Measurements from ENCODE around the gene ZNF556.

The ZNF556 gene

GRCh38 chr19:2845107-2845506 is 22.0 kb upstream of the ZNF556 start:
- peaks cover 5 to 15% (median 15%) of the 10 kb centered on the region in 4 experiments for H3K4me1 ChIP-seq (ENCODE audit: control extremely low read depth in 1 of 4, control insufficient read depth in 4 of 4, insufficient read depth in 4 of 4, low read length in 3 of 4)
- ChIA-PET CTCF (no interaction called here), POLR2A (no interaction called here)
- H3K27ac ChIP-seq (ENCODE audit: insufficient read depth in 1 of 2, low read depth in 1 of 2, low read length in 2 of 2, poor library complexity in 1 of 2, severe bottlenecking in 2 of 2) = no peak overlapping the region
- H3K4me3 ChIP-seq (ENCODE audit: control insufficient read depth in 1 of 7, extremely low read depth in 1 of 7, insufficient read depth in 4 of 7, low read depth in 2 of 7, low read length in 6 of 7) = no peak overlapping the region
- H3K27me3 ChIP-seq (replicated peaks in 2 of 5; ENCODE audit: control insufficient read depth in 4 of 5, insufficient read depth in 5 of 5, low read length in 4 of 5) = no peaks in the 10 kb centered on the region
- no peak for DNase-seq
- H3K36me3 ChIP-seq (ENCODE audit: control insufficient read depth in 4 of 4, insufficient read depth in 4 of 4, low read length in 3 of 4) = peaks cover 4 to 32% (median 17%) of the 10 kb centered on the region in 4 experiments
- 100% methylated on average over 1 of the region's 2 CpGs for WGBS (ENCODE audit: insufficient coverage)
- H3K9me3 ChIP-seq (ENCODE audit: control extremely low read depth in 1 of 5, control insufficient read depth in 4 of 5, insufficient read depth in 2 of 5, low read depth in 1 of 5, low read length in 4 of 5) = peaks cover 5 to 41% (median 30%) of the 10 kb centered on the region in 5 experiments

- peaks cover 6 to 44% (median 28%) of the 10 kb centered on the region in 4 experiments for H3K36me3 ChIP-seq (ENCODE audit: control insufficient read depth in 4 of 4, insufficient read depth in 4 of 4, low read length in 3 of 4)
Observed at GRCh38 chr19:2846180-2846894, 20.8 kb upstream of the ZNF556 start.

DNA sequence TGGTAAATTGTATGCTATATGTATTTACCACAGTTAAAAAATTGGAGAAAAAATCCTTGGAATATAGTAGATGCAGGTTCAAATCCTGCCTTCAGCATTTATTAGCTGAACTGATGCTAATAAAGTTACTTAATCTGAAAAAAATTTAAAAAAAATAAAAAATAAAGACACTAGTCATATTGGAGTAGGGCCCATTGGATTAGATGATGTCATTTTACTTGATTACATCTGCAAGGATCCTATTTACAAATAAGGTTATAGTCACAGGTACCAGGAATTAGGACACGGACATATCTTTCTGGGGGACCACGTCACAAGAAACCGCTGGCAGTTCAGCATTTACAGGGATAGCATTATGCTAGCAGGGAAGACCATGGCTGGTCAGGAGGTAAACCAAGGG is 19.6 kb upstream of the ZNF556 start:
- H3K4me1 ChIP-seq (ENCODE audit: control extremely low read depth in 1 of 4, control insufficient read depth in 4 of 4, insufficient read depth in 4 of 4, low read length in 3 of 4) = peaks cover 0 to 3% (median 2%) of the 10 kb centered on the region in 4 experiments
- 100% methylated on average over 2 of the region's 3 CpGs for WGBS (ENCODE audit: insufficient coverage)
- peaks cover 6 to 61% (median 43%) of the 10 kb centered on the region in 5 experiments for H3K9me3 ChIP-seq (ENCODE audit: control extremely low read depth in 1 of 5, control insufficient read depth in 4 of 5, insufficient read depth in 2 of 5, low read depth in 1 of 5, low read length in 4 of 5)
- no peak overlapping the region for H3K27ac ChIP-seq (ENCODE audit: insufficient read depth in 1 of 2, low read depth in 1 of 2, low read length in 2 of 2, poor library complexity in 1 of 2, severe bottlenecking in 2 of 2)
- H3K36me3 ChIP-seq (ENCODE audit: control insufficient read depth in 4 of 4, insufficient read depth in 4 of 4, low read length in 3 of 4) = peaks cover 11 to 56% (median 39%) of the 10 kb centered on the region in 4 experiments
- DNase-seq = no peak
- ChIA-PET POLR2A (no interaction called here), CTCF (interaction anchor here (1.5 to 1.9 kb wide), 2 partner anchors 19 to 25 kb away, joined by 3 to 4 read pairs; partner anchors contain the start of gene ZNF556)
- peak overlapping the region in 1 of 7 experiments; percentile 3 for H3K4me3 ChIP-seq (ENCODE audit: control insufficient read depth in 1 of 7, extremely low read depth in 1 of 7, insufficient read depth in 4 of 7, low read depth in 2 of 7, low read length in 6 of 7)
- no peaks in the 10 kb centered on the region for H3K27me3 ChIP-seq (replicated peaks in 2 of 5; ENCODE audit: control insufficient read depth in 4 of 5, insufficient read depth in 5 of 5, low read length in 4 of 5)

More at GRCh38 chr19:2846180-2846894, 20.8 kb upstream of the ZNF556 start:
- H3K27ac ChIP-seq (ENCODE audit: insufficient read depth in 1 of 2, low read depth in 1 of 2, low read length in 2 of 2, poor library complexity in 1 of 2, severe bottlenecking in 2 of 2) = no peak overlapping the region
- H3K4me1 ChIP-seq (ENCODE audit: control extremely low read depth in 1 of 4, control insufficient read depth in 4 of 4, insufficient read depth in 4 of 4, low read length in 3 of 4) = peaks cover 5 to 11% (median 9%) of the 10 kb centered on the region in 4 experiments
- no peaks in the 10 kb centered on the region for H3K27me3 ChIP-seq (replicated peaks in 2 of 5; ENCODE audit: control insufficient read depth in 4 of 5, insufficient read depth in 5 of 5, low read length in 4 of 5)
- H3K9me3 ChIP-seq (ENCODE audit: control extremely low read depth in 1 of 5, control insufficient read depth in 4 of 5, insufficient read depth in 2 of 5, low read depth in 1 of 5, low read length in 4 of 5) = peaks cover 5 to 49% (median 34%) of the 10 kb centered on the region in 5 experiments
- H3K4me3 ChIP-seq (ENCODE audit: control insufficient read depth in 1 of 7, extremely low read depth in 1 of 7, insufficient read depth in 4 of 7, low read depth in 2 of 7, low read length in 6 of 7) = peak overlapping the region in 1 of 7 experiments; percentile 24
- no peak for DNase-seq
- POLR2A ChIA-PET = no interaction called here
- WGBS (ENCODE audit: insufficient coverage) = 91% methylated on average over 12 of the region's 13 CpGs
- CTCF ChIA-PET = no interaction called here

DNA sequence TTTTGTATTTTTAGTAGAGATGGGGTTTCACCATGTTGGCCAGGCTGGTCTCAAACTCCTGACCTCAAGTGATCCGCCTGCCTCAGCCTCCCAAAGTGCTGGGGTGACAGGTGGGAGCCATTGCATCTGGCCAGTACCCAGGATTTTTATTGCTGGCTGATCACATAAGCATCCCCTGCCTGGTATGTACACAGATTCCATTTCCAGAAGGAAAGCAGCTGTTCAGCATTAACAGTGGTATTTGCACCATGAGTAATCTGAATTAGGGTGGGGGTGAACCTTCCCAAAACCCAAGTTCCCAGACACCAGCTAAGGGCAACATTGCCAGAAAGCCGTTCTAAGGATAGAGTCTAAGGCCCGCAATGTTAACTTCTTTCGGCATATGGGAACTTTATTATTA is 18.5 kb upstream of the ZNF556 start:
- Histone ChIP-seq H3K27ac (ENCODE audit: insufficient read depth in 1 of 2, low read depth in 1 of 2, low read length in 2 of 2, poor library complexity in 1 of 2, severe bottlenecking in 2 of 2) (no peak overlapping the region), H3K9me3 (ENCODE audit: control extremely low read depth in 1 of 5, control insufficient read depth in 4 of 5, insufficient read depth in 2 of 5, low read depth in 1 of 5, low read length in 4 of 5) (peaks cover 16 to 72% (median 54%) of the 10 kb centered on the region in 5 experiments), H3K4me1 (ENCODE audit: control extremely low read depth in 1 of 4, control insufficient read depth in 4 of 4, insufficient read depth in 4 of 4, low read length in 3 of 4) (no peaks in the 10 kb centered on the region), H3K4me3 (ENCODE audit: control insufficient read depth in 1 of 7, extremely low read depth in 1 of 7, insufficient read depth in 4 of 7, low read depth in 2 of 7, low read length in 6 of 7) (no peak overlapping the region), H3K27me3 (replicated peaks in 2 of 5; ENCODE audit: control insufficient read depth in 4 of 5, insufficient read depth in 5 of 5, low read length in 4 of 5) (no peaks in the 10 kb centered on the region), H3K36me3 (ENCODE audit: control insufficient read depth in 4 of 4, insufficient read depth in 4 of 4, low read length in 3 of 4) (peaks cover 21 to 67% (median 49%) of the 10 kb centered on the region in 4 experiments)
- DNase-seq = no peak
- ChIA-PET POLR2A (no interaction called here), CTCF (interaction anchor here (1.5 to 1.9 kb wide), 2 partner anchors 18 to 26 kb away, joined by 3 to 4 read pairs; partner anchors contain the start of gene ZNF556)
- 82% methylated on average over 2 of the region's 4 CpGs for WGBS (ENCODE audit: insufficient coverage)

DNA sequence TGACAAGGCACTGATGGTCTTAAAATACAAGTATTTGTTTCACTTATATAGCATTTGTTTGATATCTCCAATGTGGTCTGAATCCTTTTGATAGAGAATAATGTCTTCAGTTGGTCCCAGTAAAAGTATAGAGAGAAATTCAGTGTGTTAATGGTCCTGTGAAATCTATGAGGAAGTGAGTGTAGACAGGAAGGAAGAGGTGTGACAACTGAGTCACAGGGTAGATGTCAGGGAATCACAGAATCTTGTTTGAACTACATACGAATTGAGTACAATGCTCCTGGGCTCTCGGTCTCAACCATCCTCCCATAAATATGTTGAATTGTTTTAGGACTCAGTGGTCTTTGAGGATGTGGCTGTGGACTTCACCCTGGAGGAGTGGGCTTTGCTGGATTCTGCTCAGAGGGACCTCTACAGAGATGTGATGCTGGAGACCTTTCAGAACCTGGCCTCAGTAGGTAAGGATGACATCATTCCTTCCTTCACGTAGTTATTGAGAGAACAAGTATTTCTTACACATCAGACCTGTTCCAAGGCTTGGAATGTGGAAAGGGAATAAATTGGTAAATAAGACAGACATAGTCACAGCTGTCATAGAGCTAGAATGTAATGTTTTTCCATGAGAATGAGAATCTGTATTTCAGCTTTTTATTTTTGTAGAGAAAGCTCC is 16.7 kb upstream of the ZNF556 start:
- ChIA-PET CTCF (interaction anchor here (1.1 to 1.4 kb wide), 2 partner anchors 10 to 31 kb away, joined by 3 read pairs; partner anchors contain the start of gene ZNF554), POLR2A (no interaction called here)
- Histone ChIP-seq H3K9me3 (ENCODE audit: control extremely low read depth in 1 of 5, control insufficient read depth in 4 of 5, insufficient read depth in 2 of 5, low read depth in 1 of 5, low read length in 4 of 5) (peaks cover 16 to 83% (median 58%) of the 10 kb centered on the region in 5 experiments), H3K4me3 (ENCODE audit: control insufficient read depth in 1 of 7, extremely low read depth in 1 of 7, insufficient read depth in 4 of 7, low read depth in 2 of 7, low read length in 6 of 7) (no peak overlapping the region), H3K27me3 (replicated peaks in 2 of 5; ENCODE audit: control insufficient read depth in 4 of 5, insufficient read depth in 5 of 5, low read length in 4 of 5) (no peaks in the 10 kb centered on the region), H3K27ac (ENCODE audit: insufficient read depth in 1 of 2, low read depth in 1 of 2, low read length in 2 of 2, poor library complexity in 1 of 2, severe bottlenecking in 2 of 2) (no peak overlapping the region), H3K4me1 (ENCODE audit: control extremely low read depth in 1 of 4, control insufficient read depth in 4 of 4, insufficient read depth in 4 of 4, low read length in 3 of 4) (no peaks in the 10 kb centered on the region), H3K36me3 (ENCODE audit: control insufficient read depth in 4 of 4, insufficient read depth in 4 of 4, low read length in 3 of 4) (peaks cover 21 to 73% (median 58%) of the 10 kb centered on the region in 4 experiments)
- no peak for DNase-seq
- WGBS (ENCODE audit: insufficient coverage) = no CpG with 5 or more reads among the region's 3 CpGs

- Histone ChIP-seq H3K4me3 (ENCODE audit: control insufficient read depth in 1 of 7, extremely low read depth in 1 of 7, insufficient read depth in 4 of 7, low read depth in 2 of 7, low read length in 6 of 7) (no peak overlapping the region), H3K27ac (ENCODE audit: insufficient read depth in 1 of 2, low read depth in 1 of 2, low read length in 2 of 2, poor library complexity in 1 of 2, severe bottlenecking in 2 of 2) (no peak overlapping the region), H3K9me3 (ENCODE audit: control extremely low read depth in 1 of 5, control insufficient read depth in 4 of 5, insufficient read depth in 2 of 5, low read depth in 1 of 5, low read length in 4 of 5) (peaks cover 16 to 85% (median 54%) of the 10 kb centered on the region in 5 experiments), H3K36me3 (ENCODE audit: control insufficient read depth in 4 of 4, insufficient read depth in 4 of 4, low read length in 3 of 4) (peaks cover 21 to 70% (median 51%) of the 10 kb centered on the region in 4 experiments), H3K4me1 (ENCODE audit: control extremely low read depth in 1 of 4, control insufficient read depth in 4 of 4, insufficient read depth in 4 of 4, low read length in 3 of 4) (no peaks in the 10 kb centered on the region), H3K27me3 (replicated peaks in 2 of 5; ENCODE audit: control insufficient read depth in 4 of 5, insufficient read depth in 5 of 5, low read length in 4 of 5) (no peaks in the 10 kb centered on the region)
- 98% methylated on average over 8 of the region's 10 CpGs for WGBS (ENCODE audit: insufficient coverage)
- ChIA-PET POLR2A (no interaction called here), CTCF (no interaction called here)
- DNase-seq = peak in 2 of 3 donors; percentile 27 to 58
Observed at GRCh38 chr19:2852598-2852997, 14.5 kb upstream of the ZNF556 start.

All from common myeloid progenitor, CD34-positive (primary cell).